A673 (cell line): ENCODE data around the gene IGSF21.

Experiments used
- EZH2 ChIP-seq: fragments of 200-600 bp; sonication (generic); IDR thresholded peaks from 2 replicates; pipeline ENCODE4 v1.6.1; 2017; ENCODE audit warnings: borderline replicate concordance, low read depth, mild to moderate bottlenecking, mixed read lengths, antibody characterized with exemption, low read length; ENCODE audit not compliant: poor library complexity, severe bottlenecking
- TF ChIP-seq, protein P1 (sequence below): fragments of 300-800, 200-600 bp; sonication (generic); conservative IDR thresholded peaks from 2 replicates; pipeline ENCODE4 v1.5.1; 2017; ENCODE audit warnings: low read depth, mild to moderate bottlenecking, antibody characterized with exemption, low read length, moderate library complexity, mixed read lengths

- TF ChIP-seq, protein P1, sequence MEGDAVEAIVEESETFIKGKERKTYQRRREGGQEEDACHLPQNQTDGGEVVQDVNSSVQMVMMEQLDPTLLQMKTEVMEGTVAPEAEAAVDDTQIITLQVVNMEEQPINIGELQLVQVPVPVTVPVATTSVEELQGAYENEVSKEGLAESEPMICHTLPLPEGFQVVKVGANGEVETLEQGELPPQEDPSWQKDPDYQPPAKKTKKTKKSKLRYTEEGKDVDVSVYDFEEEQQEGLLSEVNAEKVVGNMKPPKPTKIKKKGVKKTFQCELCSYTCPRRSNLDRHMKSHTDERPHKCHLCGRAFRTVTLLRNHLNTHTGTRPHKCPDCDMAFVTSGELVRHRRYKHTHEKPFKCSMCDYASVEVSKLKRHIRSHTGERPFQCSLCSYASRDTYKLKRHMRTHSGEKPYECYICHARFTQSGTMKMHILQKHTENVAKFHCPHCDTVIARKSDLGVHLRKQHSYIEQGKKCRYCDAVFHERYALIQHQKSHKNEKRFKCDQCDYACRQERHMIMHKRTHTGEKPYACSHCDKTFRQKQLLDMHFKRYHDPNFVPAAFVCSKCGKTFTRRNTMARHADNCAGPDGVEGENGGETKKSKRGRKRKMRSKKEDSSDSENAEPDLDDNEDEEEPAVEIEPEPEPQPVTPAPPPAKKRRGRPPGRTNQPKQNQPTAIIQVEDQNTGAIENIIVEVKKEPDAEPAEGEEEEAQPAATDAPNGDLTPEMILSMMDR: no peak
- no peak for TF ChIP-seq EZH2
Measured at GRCh38 chr1:18105196-18105595, 2.4 kb upstream of the IGSF21 start.
